22Rv1 (cell line): ENCODE measurements around the gene AGMO.

ENCODE experiments used
- H3K27ac ChIP-seq: fragments of 450-650 bp; 2 replicates; pipeline ENCODE4 v1.5.1; 2017
- CTCF ChIP-seq: fragments of 450-650 bp; IDR thresholded peaks from 2 replicates; pipeline ENCODE4 v1.5.1; 2017; ENCODE audit warnings: mild to moderate bottlenecking
- ZFX ChIP-seq: fragments of 450-650 bp; IDR thresholded peaks from 2 replicates; pipeline ENCODE4 v1.6.1; 2017; ENCODE audit warnings: antibody characterized with exemption, borderline replicate concordance

The AGMO gene

GRCh38 chr7:15284396-15284795 is 277.4 kb downstream of the AGMO start:
- no peak overlapping the region for H3K27ac ChIP-seq
- TF ChIP-seq ZFX (no peak), CTCF (no peak)

- TF ChIP-seq ZFX, result no peak
- no peak for TF ChIP-seq CTCF
- H3K27ac ChIP-seq, result no peak overlapping the region
These were observed 281.6 kb downstream of the AGMO start for GRCh38 chr7:15280078-15280733.

- no peak overlapping the region for H3K27ac ChIP-seq
- TF ChIP-seq CTCF (no peak), ZFX (no peak)
These were observed 282.2 kb downstream of the AGMO start for GRCh38 chr7:15279640-15280039.

- H3K27ac ChIP-seq, result no peak overlapping the region
- TF ChIP-seq CTCF (no peak), ZFX (no peak)
These were observed 304.1 kb downstream of the AGMO start for GRCh38 chr7:15257689-15258088.

- no peak for TF ChIP-seq ZFX
- no peak for TF ChIP-seq CTCF
These were observed 309.6 kb downstream of the AGMO start for GRCh38 chr7:15252181-15252580.

GRCh38 chr7:15248514-15248913 is 313.3 kb downstream of the AGMO start:
- H3K27ac ChIP-seq, result no peak overlapping the region
- TF ChIP-seq CTCF (no peak), ZFX (no peak)

More at GRCh38 chr7:15252181-15252580, 309.6 kb downstream of the AGMO start:
- no peak overlapping the region for H3K27ac ChIP-seq

GRCh38 chr7:15245831-15246230 is 316.0 kb downstream of the AGMO start:
- TF ChIP-seq CTCF, result no peak
- no peak for TF ChIP-seq ZFX
- H3K27ac ChIP-seq, result no peak overlapping the region
